HG02943 (cell line): ENCODE measurements around the gene C14orf180.
"Not testable (repeated sequence)": the region's sequence is repeated elsewhere in the genome, so short reads cannot be mapped to it uniquely, and the experiment has no call there.

Experiments used
- ATAC-seq: cut with Tn5 transposase; IDR thresholded peaks from one replicate; pipeline ENCODE4 v1.9.1; 2021; ENCODE audit warnings: mild to moderate bottlenecking, low read depth, moderate library complexity; ENCODE audit not compliant: unreplicated experiment

The C14orf180 gene

DNA sequence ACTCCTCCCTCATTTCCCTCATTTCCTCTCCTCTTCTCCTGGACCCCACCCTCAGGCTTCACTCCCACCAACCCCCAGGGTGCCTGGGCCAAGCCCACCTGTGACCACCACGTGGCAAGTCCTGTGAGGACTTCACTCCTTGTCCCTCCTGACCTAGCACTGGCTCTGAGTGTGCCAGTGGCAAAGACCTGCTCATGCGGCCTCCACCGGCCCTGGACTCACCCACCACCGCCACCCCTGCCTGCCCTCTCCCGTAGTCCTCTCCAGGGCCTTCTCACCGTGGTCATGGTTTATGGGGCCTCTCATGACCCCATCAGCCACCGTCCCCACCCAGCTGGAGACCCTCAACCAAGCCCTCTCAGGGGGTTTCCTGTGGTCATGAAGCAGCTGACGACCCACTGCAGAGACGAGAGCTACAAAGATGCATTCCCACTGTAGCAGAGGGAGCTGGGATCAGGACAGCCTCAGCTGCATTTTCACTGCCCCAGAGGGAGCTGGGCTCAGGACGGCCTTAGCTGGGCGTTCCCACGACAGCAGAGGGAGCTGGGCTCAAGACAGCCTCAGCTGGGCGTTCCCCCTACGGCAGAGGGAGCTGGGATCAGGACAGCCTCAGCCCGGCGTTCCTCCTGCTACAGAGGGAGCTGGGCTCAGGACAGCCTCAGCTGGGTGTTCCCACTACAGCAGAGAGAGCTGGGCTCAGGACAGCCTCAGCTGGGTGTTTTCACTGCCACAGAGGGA lies 3.2 kb upstream of the C14orf180 start:
- no peak for ATAC-seq

- ATAC-seq = no peak
These were observed 2.6 kb upstream of the C14orf180 start for GRCh38 chr14:104576970-104577332.

DNA sequence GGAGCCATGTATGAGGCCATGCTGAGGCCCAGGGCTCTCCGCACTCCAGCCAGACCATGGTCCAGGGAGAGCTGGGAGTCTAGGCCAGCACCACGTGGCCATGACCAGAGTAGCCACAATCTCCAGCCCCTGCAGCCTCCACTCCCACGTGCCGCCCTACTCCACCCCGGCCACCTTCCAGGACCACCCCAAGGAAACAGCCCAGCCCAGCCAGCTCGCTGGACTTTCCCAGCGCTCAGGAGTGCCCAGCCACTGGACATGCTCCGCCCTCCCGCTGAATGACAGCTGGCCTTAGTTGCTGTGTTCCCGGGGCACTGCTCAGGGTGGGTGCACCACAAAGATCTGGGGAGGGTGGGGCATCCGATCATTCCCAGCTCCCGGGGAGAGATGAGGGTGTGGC lies 2.1 kb upstream of the C14orf180 start:
- ATAC-seq = no peak

- ATAC-seq = no peak
These were observed 1.7 kb upstream of the C14orf180 start for GRCh38 chr14:104577847-104578301.

- no peak for ATAC-seq
These were observed 1.2 kb upstream of the C14orf180 start for GRCh38 chr14:104578321-104578720.

DNA sequence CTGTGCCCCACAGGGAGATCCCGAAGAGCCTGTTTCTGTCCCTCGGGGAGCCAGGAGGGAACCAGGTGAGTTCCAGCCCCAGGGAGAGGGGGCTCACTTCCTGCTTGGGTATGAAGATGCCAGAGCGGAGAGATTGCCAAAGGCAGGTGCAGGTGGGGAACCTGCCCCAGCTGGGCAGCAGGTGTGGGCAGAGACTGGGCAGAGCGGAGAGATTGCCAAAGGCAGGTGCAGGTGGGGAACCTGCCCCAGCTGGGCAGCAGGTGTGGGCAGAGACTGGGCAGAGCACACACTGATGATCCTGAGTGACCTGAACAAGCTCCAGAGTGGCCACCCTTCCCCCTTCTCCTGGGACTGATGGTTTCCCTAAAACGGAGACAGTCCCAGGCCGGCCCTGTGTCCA lies 375 bp downstream of the C14orf180 start:
- not testable (repeated sequence) for ATAC-seq

GRCh38 chr14:104580961-104581360 lies 1.4 kb downstream of the C14orf180 start:
- no peak for ATAC-seq

GRCh38 chr14:104581521-104581920 lies 2.0 kb downstream of the C14orf180 start:
- no peak for ATAC-seq

DNA sequence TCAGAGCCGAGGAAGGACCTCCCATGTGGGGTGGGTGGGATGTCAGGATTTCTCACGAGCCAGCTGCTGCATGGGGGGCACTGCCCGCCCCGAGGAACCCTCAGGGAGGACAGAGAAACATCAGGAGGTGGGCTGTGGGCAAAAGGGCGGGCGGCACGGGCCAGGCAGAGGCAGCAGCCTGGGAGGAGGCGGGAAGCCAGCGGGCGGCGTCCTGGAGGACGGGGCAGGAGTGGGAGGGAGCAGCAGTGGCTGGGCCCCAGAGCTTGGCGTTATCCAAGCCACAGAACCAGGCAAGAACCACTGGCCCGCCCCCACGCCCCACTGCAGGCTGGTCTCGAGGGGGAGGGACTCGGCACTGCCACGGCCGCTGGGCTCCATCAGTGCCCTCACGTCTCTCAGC lies 2.4 kb downstream of the C14orf180 start:
- no peak for ATAC-seq

- no peak for ATAC-seq
These were observed 3.1 kb downstream of the C14orf180 start for GRCh38 chr14:104582662-104583061.

- no peak for ATAC-seq
These were observed 4.1 kb downstream of the C14orf180 start for GRCh38 chr14:104583424-104584306.

GRCh38 chr14:104584557-104584956 lies 5.0 kb downstream of the C14orf180 start:
- no peak for ATAC-seq

GRCh38 chr14:104585966-104586697 lies 6.6 kb downstream of the C14orf180 start:
- ATAC-seq = no peak

GRCh38 chr14:104586832-104587620 lies 7.5 kb downstream of the C14orf180 start:
- ATAC-seq = no peak

- no peak for ATAC-seq
These were observed 8.1 kb downstream of the C14orf180 start for GRCh38 chr14:104587641-104588040.

- no peak for ATAC-seq
These were observed 8.7 kb downstream of the C14orf180 start for GRCh38 chr14:104588066-104588857.

DNA sequence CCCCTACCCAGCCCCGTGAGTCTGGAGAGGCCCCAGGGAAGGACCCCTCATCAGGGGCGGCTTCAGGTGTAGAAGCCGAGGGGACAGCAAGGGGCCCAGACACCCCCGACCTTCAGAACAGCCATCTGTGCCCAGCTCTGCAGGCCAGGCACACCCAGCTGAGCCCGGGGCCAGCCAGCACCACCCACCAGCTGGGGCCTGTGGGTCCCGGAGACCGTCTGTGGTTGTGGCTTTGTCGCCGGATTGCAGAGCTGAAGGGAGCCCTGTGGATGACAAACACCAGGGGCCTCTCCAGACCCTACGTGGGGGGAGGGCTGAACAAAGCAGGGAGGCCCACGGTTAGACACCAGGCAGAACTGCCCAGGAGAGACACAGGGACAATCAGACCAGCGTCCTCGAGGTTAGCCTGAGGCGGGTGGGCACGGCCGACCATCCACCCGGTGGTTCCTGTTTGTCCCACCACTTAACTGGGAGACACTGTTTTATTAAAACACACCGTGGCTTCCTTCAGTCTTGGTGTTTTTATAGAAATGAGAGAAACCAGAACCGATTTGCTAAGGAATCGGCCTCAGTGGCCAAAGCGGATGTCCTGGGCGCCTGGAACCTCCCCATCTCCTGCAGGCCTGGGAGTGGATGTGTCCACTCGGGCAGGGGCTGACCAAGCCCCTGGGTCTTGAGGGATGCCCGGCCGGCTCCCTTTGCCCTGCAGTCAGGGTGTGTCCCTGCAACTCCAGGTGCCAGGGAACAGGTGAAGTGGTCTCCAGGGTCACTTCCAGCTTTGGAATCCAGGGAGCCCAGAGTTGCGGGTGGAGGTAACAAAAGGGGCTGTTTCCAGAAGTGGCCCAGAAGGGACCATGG lies 10.0 kb downstream of the C14orf180 start:
- no peak for ATAC-seq

- ATAC-seq = no peak
These were observed 10.8 kb downstream of the C14orf180 start for GRCh38 chr14:104590240-104590965.
